ENCODE measurements around the gene KRT37. TPM values are rescaled to one million over a fixed set of nuclear protein-coding genes. Genes with fewer than 3 reads are reported as not detected.
"Not testable (repeated sequence)": the region's sequence is repeated elsewhere in the genome, so short reads cannot be mapped to it uniquely, and the experiment has no call there.

The KRT37 gene
- polyA plus RNA-seq, 6 donors from 2014 or later: not detected

- ATAC-seq (ENCODE audit: low read depth in 2 of 2): no peak
These were observed 5.3 kb upstream of the KRT37 start for GRCh38 chr17:41429667-41430066.

GRCh38 chr17:41428591-41429291 is 4.4 kb upstream of the KRT37 start:
- H3K9me3 Mint-ChIP-seq: peaks cover 0 to 2% (median 0%) of the 10 kb centered on the region in 7 donors
- H3K4me3 Mint-ChIP-seq: no peak overlapping the region
- peaks cover 9 to 59% (median 31%) of the 10 kb centered on the region in 3 donors for H3K27me3 Mint-ChIP-seq
- ATAC-seq (ENCODE audit: low read depth in 2 of 2) (no peak), DNase-seq (no peak)
- no peak overlapping the region for H3K27ac Mint-ChIP-seq
- H3K4me1 Mint-ChIP-seq: no peaks in the 10 kb centered on the region
- H3K36me3 Mint-ChIP-seq: no peaks in the 10 kb centered on the region

More at GRCh38 chr17:41429667-41430066, 5.3 kb upstream of the KRT37 start:
- Mint-ChIP-seq H3K36me3 (no peaks in the 10 kb centered on the region), H3K4me3 (no peak overlapping the region), H3K27me3 (peaks cover 9 to 58% (median 31%) of the 10 kb centered on the region in 3 donors), H3K9me3 (no peaks in the 10 kb centered on the region), H3K4me1 (no peaks in the 10 kb centered on the region), H3K27ac (peak overlapping the region in 1 of 6 donors; percentile 12)
- no peak for DNase-seq

- not testable (repeated sequence) for DNase-seq; H3K27ac Mint-ChIP-seq; H3K4me3 Mint-ChIP-seq; H3K9me3 Mint-ChIP-seq; H3K36me3 Mint-ChIP-seq; ATAC-seq (ENCODE audit: low read depth in 2 of 2); H3K4me1 Mint-ChIP-seq
- peaks cover 18 to 26% (median 20%) of the 10 kb centered on the region in 3 donors for H3K27me3 Mint-ChIP-seq
These were observed 1.8 kb downstream of the KRT37 start for GRCh38 chr17:41422586-41422985.

- H3K36me3 Mint-ChIP-seq: no peaks in the 10 kb centered on the region
- peaks cover 6 to 9% (median 9%) of the 10 kb centered on the region in 3 donors for H3K4me1 Mint-ChIP-seq
- ATAC-seq (ENCODE audit: low read depth in 2 of 2) (no peak), DNase-seq (no peak)
- peak overlapping the region in 1 of 8 donors; percentile 51 for H3K4me3 Mint-ChIP-seq
- no peak overlapping the region for H3K27ac Mint-ChIP-seq
- H3K27me3 Mint-ChIP-seq: peaks cover 17 to 26% (median 18%) of the 10 kb centered on the region in 3 donors
- peaks cover 0 to 2% (median 0%) of the 10 kb centered on the region in 7 donors for H3K9me3 Mint-ChIP-seq
These were observed 2.8 kb downstream of the KRT37 start for GRCh38 chr17:41421617-41422016.

- Mint-ChIP-seq H3K4me1 (peaks cover 6 to 9% (median 9%) of the 10 kb centered on the region in 3 donors), H3K27ac (no peak overlapping the region)
- ATAC-seq (ENCODE audit: low read depth in 2 of 2): no peak
These were observed 3.3 kb downstream of the KRT37 start for GRCh38 chr17:41421116-41421515.

GRCh38 chr17:41420134-41420533 is 4.3 kb downstream of the KRT37 start:
- no peak overlapping the region for H3K27ac Mint-ChIP-seq
- no peak for DNase-seq

More at GRCh38 chr17:41421116-41421515, 3.3 kb downstream of the KRT37 start:
- Mint-ChIP-seq H3K27me3 (peaks cover 17 to 26% (median 18%) of the 10 kb centered on the region in 3 donors), H3K4me3 (no peak overlapping the region), H3K36me3 (no peaks in the 10 kb centered on the region), H3K9me3 (peaks cover 0 to 2% (median 0%) of the 10 kb centered on the region in 7 donors)
- no peak for DNase-seq

GRCh38 chr17:41419716-41420115 is 4.7 kb downstream of the KRT37 start:
- Mint-ChIP-seq H3K4me1 (peaks cover 6 to 9% (median 9%) of the 10 kb centered on the region in 3 donors), H3K4me3 (no peak overlapping the region), H3K9me3 (peaks cover 0 to 2% (median 0%) of the 10 kb centered on the region in 7 donors), H3K27ac (no peak overlapping the region), H3K27me3 (peaks cover 12 to 28% (median 24%) of the 10 kb centered on the region in 3 donors), H3K36me3 (no peaks in the 10 kb centered on the region)
- no peak for ATAC-seq (ENCODE audit: low read depth in 2 of 2)
- DNase-seq: no peak

More at GRCh38 chr17:41420134-41420533, 4.3 kb downstream of the KRT37 start:
- Mint-ChIP-seq H3K27me3 (peaks cover 14 to 26% (median 21%) of the 10 kb centered on the region in 3 donors), H3K4me3 (no peak overlapping the region), H3K9me3 (peaks cover 0 to 2% (median 0%) of the 10 kb centered on the region in 7 donors), H3K36me3 (no peaks in the 10 kb centered on the region), H3K4me1 (peaks cover 6 to 9% (median 9%) of the 10 kb centered on the region in 3 donors)
- ATAC-seq (ENCODE audit: low read depth in 2 of 2): no peak

- peaks cover 6 to 9% (median 9%) of the 10 kb centered on the region in 3 donors for H3K4me1 Mint-ChIP-seq
- ATAC-seq (ENCODE audit: low read depth in 2 of 2): no peak
- H3K27me3 Mint-ChIP-seq: peaks cover 17 to 39% (median 26%) of the 10 kb centered on the region in 3 donors
- no peak for DNase-seq
- H3K27ac Mint-ChIP-seq: peak overlapping the region in 1 of 6 donors; percentile 86
- no peaks in the 10 kb centered on the region for H3K36me3 Mint-ChIP-seq
- H3K4me3 Mint-ChIP-seq: no peak overlapping the region
- no peaks in the 10 kb centered on the region for H3K9me3 Mint-ChIP-seq
These were observed 6.1 kb downstream of the KRT37 start for GRCh38 chr17:41418116-41418860.

GRCh38 chr17:41417576-41418015 is 6.8 kb downstream of the KRT37 start:
- ATAC-seq (ENCODE audit: low read depth in 2 of 2) (peak; percentile 43 to 47), DNase-seq (peak; percentile 3)
- H3K27ac Mint-ChIP-seq: peak overlapping the region in 1 of 6 donors; percentile 86
- H3K4me1 Mint-ChIP-seq: peaks cover 6 to 9% (median 9%) of the 10 kb centered on the region in 3 donors
- H3K9me3 Mint-ChIP-seq: no peaks in the 10 kb centered on the region
- H3K36me3 Mint-ChIP-seq: no peaks in the 10 kb centered on the region
- H3K4me3 Mint-ChIP-seq: peak overlapping the region in 1 of 8 donors; percentile 51
- H3K27me3 Mint-ChIP-seq: peaks cover 17 to 35% (median 20%) of the 10 kb centered on the region in 3 donors

- ATAC-seq (ENCODE audit: low read depth in 2 of 2) (no peak), DNase-seq (no peak)
- no peak overlapping the region for H3K4me3 Mint-ChIP-seq
- H3K27me3 Mint-ChIP-seq: peaks cover 17 to 39% (median 25%) of the 10 kb centered on the region in 3 donors
- H3K36me3 Mint-ChIP-seq: no peaks in the 10 kb centered on the region
- no peaks in the 10 kb centered on the region for H3K9me3 Mint-ChIP-seq
- H3K27ac Mint-ChIP-seq: no peak overlapping the region
- H3K4me1 Mint-ChIP-seq: peaks cover 6 to 9% (median 9%) of the 10 kb centered on the region in 3 donors
These were observed 7.3 kb downstream of the KRT37 start for GRCh38 chr17:41417127-41417526.

- Mint-ChIP-seq H3K27ac (peak overlapping the region in 1 of 6 donors; percentile 34), H3K9me3 (no peaks in the 10 kb centered on the region), H3K36me3 (no peaks in the 10 kb centered on the region), H3K27me3 (peaks cover 15 to 44% (median 29%) of the 10 kb centered on the region in 3 donors), H3K4me3 (no peak overlapping the region), H3K4me1 (peaks cover 6 to 9% (median 9%) of the 10 kb centered on the region in 3 donors)
- DNase-seq (no peak), ATAC-seq (ENCODE audit: low read depth in 2 of 2) (no peak)
These were observed 7.9 kb downstream of the KRT37 start for GRCh38 chr17:41416479-41416878.

GRCh38 chr17:41415833-41416335 is 8.5 kb downstream of the KRT37 start:
- no peak overlapping the region for H3K27ac Mint-ChIP-seq
- no peak overlapping the region for H3K4me3 Mint-ChIP-seq
- peaks cover 6 to 9% (median 9%) of the 10 kb centered on the region in 3 donors for H3K4me1 Mint-ChIP-seq
- DNase-seq (no peak), ATAC-seq (ENCODE audit: low read depth in 2 of 2) (no peak)
- H3K27me3 Mint-ChIP-seq: peaks cover 12 to 41% (median 29%) of the 10 kb centered on the region in 3 donors
- H3K36me3 Mint-ChIP-seq: no peaks in the 10 kb centered on the region
- H3K9me3 Mint-ChIP-seq: peaks cover 0 to under 1% (median 0%) of the 10 kb centered on the region in 7 donors

- Mint-ChIP-seq H3K9me3 (peaks cover 0 to 1% (median 0%) of the 10 kb centered on the region in 7 donors), H3K27ac (no peak overlapping the region), H3K4me3 (no peak overlapping the region), H3K27me3 (peaks cover 12 to 37% (median 29%) of the 10 kb centered on the region in 3 donors), H3K36me3 (no peaks in the 10 kb centered on the region), H3K4me1 (peaks cover 6 to 9% (median 9%) of the 10 kb centered on the region in 3 donors)
- DNase-seq (no peak), ATAC-seq (ENCODE audit: low read depth in 2 of 2) (no peak)
These were observed 9.0 kb downstream of the KRT37 start for GRCh38 chr17:41415411-41415810.

All from naive B cell (primary cell).